NCI-H510A treated with DMSO at 0.1 percent for 48 hours (cell line): ENCODE data around the gene SNX27.
"Not testable (repeated sequence)": the region's sequence is repeated elsewhere in the genome, so short reads cannot be mapped to it uniquely, and the experiment has no call there.

Experiments
- DNase-seq: peaks from one replicate; lab custom pipeline; 2025; lab: John Stamatoyannopoulos, UW

The SNX27 gene

DNA sequence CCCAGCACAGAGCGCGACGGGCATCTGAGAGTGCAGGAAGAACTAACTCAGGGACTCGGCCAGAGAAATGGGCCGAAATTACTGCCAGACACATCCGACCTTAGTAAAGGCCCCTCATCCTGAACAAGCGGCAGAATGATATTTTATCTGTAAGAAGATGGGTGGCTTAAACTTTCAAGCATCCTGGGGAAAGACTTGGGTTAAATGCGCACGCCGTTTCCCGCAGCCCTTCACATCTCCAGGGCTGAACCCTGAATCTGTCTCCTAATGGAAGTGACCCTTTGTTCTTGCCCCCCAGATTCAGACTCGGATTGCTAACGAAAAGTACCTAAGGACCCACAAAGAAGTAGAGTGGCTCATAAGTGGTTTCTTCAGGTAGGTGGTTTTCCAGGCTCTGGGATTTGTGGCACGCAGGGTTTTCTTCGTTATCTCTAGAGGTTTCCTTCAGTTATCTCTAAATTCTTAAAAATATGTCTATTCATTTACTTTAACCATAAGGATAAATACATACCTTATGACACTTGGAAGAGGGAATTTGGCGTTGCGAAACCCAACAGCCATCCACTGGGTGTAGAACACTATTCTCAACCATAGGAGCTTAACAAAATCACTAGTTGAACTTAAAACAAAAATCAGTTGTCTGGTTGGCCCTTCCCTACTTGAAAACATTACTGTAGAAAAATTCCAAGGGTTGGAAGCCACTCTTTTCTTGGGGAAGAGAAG lies 110.1 kb downstream of the SNX27 start:
- no peak for DNase-seq

DNA sequence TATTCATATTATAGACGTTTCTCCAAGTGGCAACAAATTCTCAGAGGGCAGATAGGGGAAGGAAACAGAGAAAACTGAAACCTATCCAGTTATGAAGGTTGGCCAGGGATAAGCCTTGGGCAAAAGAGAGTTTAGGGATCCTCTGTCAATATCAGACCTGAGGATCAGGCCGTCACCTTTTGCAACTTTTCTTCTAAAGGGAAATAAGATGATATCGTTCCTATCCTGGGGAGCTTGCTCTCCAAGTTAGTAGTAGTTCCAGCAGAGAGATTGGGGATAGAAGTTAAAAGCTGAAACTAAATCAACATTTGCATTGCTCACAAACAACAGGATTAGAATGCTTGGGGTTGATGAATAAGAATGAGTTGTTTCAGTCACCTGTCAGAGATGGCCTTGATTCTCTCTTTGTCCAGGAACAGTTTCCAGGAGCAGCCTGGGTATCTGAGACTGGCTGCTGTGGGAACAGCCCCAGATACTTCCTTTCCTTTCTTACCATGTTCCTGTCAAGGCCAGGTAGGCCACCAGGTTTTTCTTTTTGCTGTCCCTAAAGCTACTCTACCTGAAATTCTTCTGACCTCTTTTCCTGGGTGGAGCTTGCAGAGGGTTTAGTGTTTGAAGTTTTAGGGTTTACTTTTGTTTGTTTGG lies 112.0 kb downstream of the SNX27 start:
- DNase-seq = no peak

GRCh38 chr1:151728151-151729054 lies 116.6 kb downstream of the SNX27 start:
- DNase-seq = peak; percentile 39

DNA sequence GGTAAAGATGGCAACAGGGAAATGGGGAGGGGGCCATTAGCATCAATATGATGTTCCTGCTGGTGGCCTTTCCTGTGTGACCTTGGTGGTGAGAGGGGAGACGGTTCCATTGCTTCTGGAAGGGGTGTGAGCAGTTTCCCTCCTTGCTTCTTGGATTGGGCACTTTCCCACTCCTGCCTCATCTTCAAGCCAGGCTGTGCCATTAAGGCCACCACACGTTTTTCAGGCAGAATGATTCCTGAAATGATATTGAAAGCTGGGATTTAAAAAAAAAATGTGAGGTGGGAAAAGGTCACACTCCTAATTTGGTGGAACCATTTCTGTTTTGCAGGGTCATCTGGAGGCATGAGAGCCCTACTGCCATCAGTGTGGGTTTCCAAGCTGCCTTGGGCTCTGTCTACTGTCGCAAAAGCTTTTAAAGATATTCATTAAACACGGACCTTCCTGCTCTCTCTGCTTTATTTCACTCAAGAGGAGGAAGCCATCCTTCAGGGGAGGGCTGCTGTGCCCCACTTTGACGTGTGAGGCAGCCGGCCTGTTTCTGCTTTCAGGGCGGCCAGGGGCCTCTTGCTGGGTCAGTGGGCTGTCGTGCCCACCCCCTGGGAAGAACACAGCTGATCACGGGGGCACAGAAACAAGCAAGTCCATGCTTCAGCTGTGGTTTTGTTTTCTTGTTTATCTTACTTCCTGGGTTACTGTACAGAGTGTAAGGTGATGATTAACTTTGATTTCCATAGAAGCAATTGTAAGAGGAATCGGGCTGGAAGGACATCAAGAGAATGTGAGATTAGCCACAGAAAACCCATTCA lies 117.5 kb downstream of the SNX27 start:
- no peak for DNase-seq

DNA sequence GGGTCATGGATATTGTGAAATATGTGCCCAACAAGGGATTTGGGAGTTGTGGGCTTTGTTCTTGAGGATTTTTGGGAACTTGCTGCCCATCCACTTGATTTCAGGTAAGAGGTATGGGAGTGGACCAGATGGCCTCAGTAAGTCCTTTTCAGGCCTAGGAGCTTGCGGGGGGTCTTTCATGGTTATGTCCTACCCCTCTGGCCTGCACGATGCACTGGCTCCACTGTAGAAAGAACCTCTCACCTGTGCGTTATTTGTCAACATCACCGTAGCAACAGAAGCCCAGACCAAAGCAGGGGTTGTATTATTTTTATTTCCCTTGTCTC lies 118.1 kb downstream of the SNX27 start:
- DNase-seq = no peak

- DNase-seq = no peak
Observed at GRCh38 chr1:151733126-151733525, 121.3 kb downstream of the SNX27 start.

- DNase-seq = not testable (repeated sequence)
Observed at GRCh38 chr1:151733995-151734394, 122.1 kb downstream of the SNX27 start.

DNA sequence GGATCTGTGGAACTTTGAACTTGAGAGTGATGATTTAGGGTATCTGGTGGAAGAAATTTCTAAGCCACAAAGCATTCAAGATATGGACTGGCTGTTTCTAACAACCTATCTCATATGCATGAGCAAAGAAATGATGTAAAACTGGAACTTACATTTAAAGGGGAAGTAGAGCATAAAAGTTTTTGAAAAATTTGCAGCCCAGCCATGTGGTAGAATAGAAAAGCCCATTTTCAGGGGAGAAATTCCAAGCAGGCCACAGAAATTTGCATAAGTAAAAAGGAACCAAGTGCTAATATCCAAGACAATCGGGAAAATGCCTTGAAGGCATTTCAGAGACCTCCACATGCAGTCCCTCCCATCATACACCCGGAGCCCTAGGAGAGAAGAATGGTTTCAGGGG lies 125.2 kb downstream of the SNX27 start:
- DNase-seq = no peak

DNA sequence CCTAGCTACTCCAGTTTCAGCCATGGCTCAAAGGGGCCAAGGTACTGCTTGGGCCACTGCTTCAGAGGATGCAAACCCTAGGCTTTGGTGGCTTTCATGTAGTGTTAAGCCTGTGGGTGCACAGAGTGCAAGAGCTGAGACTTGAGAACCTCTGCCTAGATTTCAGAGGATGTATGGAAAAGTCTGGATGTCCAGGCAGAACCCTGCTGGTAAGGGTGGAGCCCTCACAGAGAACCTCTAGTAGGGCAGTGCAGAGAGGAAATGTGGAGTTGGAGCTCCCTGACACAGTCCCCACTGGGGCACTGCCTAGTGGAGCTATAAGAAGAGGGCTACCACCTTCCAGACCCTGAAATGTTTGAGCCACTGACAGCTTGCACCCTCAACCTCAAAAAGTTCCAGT lies 125.6 kb downstream of the SNX27 start:
- no peak for DNase-seq

DNA sequence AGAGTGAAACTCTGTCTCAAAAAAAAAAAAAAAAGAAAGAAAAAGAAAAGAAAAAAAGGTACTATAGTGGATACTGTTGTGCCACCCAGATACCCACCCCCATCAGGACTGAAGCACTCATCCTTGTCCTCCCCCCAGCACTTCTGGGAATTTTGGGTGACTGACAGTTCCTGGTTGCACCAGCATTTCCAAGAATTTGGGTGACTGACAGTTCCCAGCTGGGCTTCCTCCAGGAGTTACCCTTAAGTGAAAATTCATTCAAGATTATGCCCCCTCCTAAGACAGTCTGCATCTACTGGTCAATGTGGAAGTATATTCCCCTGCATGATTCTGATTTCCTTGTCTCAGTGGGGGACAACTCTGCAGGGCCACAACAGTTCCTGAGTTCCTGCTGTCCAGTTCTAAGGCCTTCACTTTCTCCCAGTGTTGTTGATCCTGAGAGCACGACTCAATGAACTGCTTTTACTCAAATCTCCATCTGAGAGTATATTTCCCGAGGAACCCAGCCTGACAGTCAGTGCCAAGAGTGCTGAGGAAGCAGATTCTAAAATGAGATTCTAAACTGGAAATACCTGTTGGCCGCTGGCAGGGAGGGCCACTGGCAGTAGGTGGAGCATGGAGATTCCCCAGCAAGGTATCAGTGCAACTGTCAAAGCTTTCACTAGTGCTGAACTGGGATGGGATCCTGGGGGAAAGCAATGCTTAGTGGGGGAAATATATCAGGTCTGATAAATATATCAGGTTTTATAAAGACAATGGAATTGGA lies 127.9 kb downstream of the SNX27 start:
- peak; percentile 85 for DNase-seq

DNA sequence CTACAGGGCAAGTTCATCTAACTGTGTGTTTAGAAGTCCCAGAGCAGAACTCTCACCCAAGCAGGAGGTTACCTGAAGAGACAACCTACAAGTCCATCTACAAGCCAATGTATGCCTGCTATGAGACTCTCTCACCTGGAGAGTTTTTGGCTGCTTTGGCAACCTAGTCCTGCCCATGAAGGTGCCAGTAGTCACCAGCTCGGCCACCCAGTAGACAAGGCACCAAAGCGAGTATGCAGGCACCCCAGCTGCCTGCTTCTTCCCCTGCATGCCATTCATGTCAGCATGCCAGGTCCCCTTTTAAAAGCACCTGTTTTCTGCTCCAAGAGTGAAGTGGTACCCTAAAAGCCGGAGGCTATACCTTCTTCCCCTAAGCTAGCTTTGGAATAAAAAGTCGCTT lies 129.7 kb downstream of the SNX27 start:
- DNase-seq = no peak
